Stimulated activated CD8-positive, alpha-beta memory T cell treated with anti-CD3 and anti-CD28 coated beads, Interleukin-4, amount 100 ng/mL, for 24 hours (primary cell): ENCODE measurements around the gene THSD4.

ENCODE experiments used
- DNase-seq: peaks from one replicate; pipeline ENCODE4 v3.0.0-alpha.2; 2020; ENCODE audit warnings: low read depth

Gene THSD4

DNA sequence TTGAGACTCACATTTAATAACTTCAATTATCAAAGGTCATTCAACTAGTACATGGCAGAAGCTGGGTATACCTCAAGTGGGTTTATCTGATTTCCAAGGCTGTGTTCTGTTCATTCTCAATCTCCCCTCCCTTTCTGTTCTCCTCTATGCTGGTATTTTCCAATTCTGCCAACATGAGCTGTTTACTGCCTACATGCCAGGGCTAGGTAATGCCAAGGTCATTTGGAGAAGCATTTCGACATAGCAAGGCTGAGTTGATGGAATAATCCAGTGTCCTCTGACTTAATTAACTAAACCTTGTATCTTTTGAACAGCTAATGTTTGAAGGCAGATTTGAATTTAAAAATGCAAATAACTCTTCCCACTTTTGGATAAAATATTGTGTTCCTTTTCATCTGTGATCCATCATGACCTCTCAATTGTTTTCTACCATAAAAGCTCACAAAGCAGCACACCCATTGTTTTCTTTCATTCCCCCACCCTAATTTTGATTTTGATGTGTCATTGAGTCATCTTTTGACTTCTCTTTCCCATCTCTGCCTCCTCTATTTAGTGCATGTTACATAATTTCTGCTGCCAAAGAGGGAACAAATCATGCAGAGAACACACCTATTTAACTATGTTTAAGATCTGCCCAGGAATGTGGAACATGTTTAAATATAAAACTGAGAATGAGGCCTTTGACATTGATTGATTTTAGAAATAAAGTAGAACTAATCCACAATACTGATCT is 386.2 kb downstream of the THSD4 start:
- no peak for DNase-seq

GRCh38 chr15:71502077-71502432 is 386.8 kb downstream of the THSD4 start:
- no peak for DNase-seq

DNA sequence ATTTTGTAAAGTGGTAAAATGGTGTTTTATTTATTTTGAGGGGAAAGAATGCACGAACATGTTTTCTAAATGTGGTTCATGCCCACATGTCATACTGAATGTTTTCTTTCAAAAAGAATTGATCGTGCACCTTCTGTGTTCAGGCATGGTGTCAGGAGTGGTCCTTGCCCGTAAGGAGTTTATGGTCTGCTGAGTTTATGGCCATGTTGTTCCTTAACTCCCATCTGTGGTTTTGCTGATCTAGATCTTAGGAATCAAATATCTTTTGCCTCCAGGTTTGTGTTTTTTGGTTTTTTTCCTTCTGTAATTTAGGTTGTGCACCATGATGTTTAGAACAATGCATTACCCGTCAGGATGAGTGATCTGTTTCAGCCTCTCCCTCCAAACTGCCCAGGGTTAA is 390.7 kb downstream of the THSD4 start:
- DNase-seq, result no peak

- DNase-seq, result no peak
Measured at GRCh38 chr15:71506946-71507345, 391.7 kb downstream of the THSD4 start.

GRCh38 chr15:71508081-71508682 is 392.9 kb downstream of the THSD4 start:
- no peak for DNase-seq

DNA sequence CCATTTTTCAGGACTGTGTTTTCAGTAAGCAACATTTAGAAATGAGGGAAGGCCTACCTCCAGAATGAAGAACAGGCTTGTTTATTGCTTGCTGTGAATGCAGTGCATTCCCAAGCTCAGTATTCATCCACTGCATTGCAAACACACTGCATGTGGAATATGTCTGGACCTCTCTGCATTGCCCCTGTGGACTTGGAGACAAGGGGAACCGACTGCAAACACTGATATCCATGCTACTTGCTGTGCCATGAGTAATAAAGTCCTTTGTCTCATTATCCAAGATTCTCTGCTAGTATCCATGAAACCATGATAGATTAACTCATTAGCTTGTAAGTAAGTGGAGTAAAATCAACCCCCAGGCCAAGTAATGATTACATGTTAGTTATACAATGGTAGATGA is 393.9 kb downstream of the THSD4 start:
- DNase-seq, result no peak

DNA sequence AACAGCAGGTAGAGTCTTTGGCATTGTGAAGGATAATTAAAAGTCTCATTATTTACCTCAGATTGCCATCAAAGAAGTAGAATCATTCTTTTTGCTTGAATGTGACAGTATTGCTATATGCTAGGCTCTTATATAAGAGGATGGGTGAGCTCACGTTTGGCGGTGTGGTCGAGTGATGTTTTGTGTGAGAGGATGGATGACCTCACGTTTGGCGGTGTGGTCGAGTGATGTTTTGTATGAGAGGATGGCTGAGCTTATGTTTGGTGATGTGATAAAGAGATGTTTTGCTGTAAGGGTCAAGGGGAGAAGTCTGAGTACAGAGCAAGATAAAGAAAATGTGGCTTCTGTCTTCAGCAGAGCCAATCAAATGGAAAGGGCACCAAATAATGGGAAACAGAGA is 395.5 kb downstream of the THSD4 start:
- no peak for DNase-seq

GRCh38 chr15:71511796-71512681 is 396.8 kb downstream of the THSD4 start:
- DNase-seq, result no peak

- DNase-seq, result no peak
Measured at GRCh38 chr15:71512682-71513006, 397.4 kb downstream of the THSD4 start.

DNA sequence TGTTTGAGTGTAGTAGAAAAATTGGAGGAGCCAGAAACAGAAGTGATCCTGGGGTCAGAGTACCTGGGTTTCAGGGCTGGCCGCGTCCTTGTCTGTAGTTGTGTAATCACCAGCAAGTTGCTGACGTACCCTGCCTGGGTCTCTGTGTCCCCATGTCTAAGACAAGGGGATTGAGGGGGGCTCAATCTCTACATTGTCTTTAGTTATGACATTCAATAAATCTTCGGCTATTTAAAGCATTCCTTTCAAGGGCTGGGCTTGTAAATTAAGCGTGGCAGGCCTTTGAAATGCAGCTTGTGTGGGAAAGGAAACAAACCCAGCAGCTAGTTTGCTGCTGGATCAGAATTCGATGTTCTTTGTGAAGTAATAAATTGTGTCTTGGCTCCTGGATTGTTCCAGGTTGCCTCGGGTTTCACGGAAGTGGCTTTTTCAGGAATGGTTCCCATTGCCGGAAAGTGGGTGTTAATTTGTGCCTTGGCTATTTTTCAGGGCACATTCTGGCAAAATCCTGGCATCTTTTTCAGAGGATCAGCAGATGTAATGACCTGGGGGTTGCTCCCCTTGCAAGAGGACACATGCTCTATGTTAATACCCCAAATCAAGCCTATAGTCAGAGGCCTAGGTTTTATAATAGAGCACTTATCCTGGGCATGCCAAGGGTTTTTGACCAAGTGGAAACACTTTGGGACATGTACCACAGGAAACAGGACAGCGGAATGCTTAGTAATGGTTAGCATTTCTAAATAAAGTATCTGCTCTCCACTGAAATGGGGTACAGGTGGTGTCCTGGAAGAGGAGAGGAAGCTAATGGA is 400.3 kb downstream of the THSD4 start:
- no peak for DNase-seq

GRCh38 chr15:71517751-71518150 is 402.5 kb downstream of the THSD4 start:
- no peak for DNase-seq

DNA sequence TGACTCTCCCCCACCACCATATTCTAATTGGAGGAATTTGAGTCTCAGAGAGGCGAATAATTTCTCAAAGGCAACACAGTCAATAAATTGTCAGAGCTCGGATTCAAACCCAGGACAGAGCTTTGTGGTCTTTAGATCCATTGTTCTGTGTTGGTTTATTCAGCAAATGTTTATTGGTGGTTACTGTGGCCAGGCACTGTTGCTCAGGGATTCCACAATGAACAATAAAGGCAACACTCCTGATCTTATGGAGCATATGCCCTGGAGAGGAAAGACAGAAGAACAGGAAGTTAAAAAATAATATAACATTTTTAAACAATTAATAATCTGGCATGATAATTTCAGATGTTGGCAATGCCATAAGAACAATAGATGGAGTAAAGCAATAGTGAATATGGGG is 403.4 kb downstream of the THSD4 start:
- no peak for DNase-seq

DNA sequence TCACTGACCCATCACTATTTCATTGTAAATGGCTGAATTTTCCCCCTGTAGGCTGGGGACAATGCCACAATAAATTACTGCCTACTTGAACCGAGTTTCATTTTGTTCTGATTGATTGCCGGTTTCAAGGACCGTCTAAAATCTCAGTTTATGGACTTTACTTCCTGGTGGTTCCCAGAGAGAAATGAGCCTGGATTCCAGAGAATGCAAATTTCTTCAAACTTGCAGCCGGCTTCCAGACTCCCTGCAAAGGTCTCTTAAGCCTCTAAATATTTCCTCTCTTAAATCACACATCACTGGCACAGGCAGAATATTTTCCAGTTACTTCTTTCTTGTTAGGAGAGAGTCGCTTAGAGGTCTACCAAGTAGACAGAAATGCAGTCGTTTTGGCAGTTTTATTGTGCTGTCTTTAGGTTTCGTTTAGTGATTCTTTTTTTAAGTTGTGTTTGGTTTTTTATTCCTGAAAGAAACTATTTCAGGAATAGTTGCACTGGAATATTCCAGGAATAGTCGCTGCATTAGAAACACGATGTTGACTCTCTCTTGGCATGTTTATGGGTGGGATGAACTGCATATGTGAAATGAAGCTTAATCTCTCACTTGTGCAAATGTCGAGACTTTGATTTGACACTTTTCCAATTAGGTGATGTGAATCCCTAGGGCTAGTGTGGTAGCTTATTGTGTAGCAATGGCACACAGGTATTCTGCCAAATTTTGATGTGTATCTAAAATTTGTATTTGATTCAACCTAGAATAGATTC is 411.0 kb downstream of the THSD4 start:
- DNase-seq, result no peak

- no peak for DNase-seq
Measured at GRCh38 chr15:71529361-71529760, 414.1 kb downstream of the THSD4 start.

GRCh38 chr15:71530116-71530515 is 414.8 kb downstream of the THSD4 start:
- DNase-seq, result no peak

DNA sequence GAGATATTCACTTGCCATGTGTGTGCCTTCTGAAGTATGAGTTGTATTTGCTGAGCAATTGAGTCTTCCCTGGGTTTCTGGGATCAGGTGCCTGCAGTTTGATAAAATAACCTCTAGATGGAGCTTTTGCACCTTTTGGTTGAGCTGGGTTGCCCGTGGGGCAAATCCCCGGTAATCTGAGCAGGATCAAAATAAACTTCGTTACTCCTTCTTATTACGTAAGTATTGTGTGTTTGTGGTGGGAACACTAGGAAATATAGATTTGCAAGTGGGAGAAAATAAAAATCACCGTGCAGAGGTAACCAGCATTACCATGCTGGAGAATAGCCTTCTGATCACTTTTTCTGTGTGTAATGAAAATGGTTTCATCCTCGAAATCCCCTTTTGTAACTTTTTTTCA is 417.7 kb downstream of the THSD4 start:
- no peak for DNase-seq

DNA sequence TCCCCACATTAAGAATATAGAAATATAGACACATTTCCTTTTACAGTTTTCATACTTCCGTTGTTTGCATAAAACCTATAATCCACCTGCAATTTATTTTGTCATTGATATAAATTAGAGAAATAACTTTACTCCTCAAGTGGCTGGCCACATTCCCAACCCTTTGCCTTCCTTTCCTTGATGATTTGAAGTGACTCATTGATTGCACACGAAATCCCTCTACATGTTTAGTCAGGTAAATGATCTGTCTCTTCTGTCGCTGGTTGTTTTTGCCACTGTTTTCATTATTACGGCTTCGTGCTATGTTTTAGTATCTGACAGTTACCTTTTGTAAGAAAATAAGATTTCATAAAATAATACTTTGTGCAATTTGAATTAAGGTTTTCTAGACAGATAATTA is 422.9 kb downstream of the THSD4 start:
- DNase-seq, result no peak

DNA sequence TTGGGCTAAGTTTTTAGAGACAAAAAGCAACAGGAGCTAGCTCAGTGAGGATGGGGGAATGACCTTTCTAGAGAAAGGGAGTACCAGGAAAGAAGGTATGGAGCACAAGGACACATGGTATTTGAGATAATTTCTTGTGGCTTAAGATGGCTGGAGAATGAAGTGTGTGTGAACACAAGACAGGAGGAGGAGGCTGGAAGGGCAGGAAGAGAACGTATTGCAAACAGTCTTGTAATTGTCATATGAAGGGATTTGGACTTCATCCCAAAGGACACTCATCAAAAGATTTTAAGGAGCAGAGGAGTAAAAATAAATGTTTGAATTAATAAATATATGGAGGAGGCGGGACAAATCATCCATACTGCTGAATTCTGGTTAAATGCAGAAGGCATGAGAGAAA is 426.5 kb downstream of the THSD4 start:
- DNase-seq, result no peak

- no peak for DNase-seq
Measured at GRCh38 chr15:71542836-71543235, 427.6 kb downstream of the THSD4 start.

DNA sequence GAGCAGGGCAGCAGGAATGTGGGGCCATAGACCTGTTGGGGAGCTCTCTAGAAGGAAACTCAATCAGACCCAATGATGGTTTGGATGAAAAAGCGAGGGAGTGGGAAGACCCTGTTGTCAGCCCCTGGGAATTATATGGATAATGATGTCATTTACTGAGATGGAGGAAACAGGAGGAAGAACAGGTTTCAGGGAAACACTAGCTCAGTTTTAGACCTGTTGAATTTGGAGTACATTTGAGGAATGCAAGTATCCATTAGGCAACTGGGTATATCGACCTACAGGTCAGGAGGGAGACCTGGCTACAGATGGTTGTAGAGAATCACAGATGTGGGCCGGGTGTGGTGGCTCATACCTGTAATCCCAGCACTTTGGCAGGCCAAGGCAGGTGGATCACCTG is 428.1 kb downstream of the THSD4 start:
- no peak for DNase-seq

- DNase-seq, result no peak
Measured at GRCh38 chr15:71545223-71545760, 430.0 kb downstream of the THSD4 start.
